Activated CD4-positive, alpha-beta T cell treated with anti-CD3 and anti-CD28 coated beads for 24 hours (primary cell): ENCODE measurements around the gene NPAS4.
"Not testable (repeated sequence)": the region's sequence is repeated elsewhere in the genome, so short reads cannot be mapped to it uniquely, and the experiment has no call there.

Experiments used
- DNase-seq, 2 donors: peaks; one replicate each; pipeline ENCODE4 v3.0.0-alpha.2; 2020; ENCODE audit warnings: low read depth in 2 of 2

Gene NPAS4

DNA sequence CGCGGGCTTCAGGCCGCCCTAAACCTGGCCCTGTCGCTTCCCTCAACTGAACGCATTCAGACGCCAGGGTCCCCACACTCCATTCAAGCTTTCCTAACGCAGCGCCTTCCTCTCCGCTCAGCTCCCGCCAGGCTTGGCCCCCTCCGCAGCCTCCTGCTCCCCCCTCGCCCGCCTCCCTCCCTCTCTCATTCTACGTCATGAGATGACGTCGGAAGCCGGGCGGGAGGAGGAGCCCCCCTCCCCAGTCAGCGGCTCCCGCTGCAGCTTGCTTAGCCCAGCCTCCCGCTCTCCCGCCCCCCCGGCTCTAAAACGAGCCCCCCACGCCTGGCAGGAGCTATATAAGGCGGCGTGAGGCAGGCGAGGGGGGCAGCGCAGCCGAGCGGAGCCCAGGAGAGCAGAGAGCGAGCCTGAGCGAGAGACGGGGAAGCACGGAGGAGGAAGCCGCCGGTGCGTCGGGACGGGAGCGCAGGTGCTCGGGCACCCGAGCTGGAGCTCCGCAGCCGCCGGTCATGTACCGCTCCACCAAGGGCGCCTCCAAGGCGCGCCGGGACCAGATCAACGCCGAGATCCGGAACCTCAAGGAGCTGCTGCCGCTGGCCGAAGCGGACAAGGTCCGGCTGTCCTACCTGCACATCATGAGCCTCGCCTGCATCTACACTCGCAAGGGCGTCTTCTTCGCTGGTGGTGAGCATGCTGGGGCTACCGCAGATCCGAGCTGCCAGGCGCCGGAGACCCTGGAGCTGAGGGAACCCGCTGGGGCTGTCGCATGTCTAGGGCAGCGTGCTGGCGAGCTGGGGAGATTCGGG, at the start of gene NPAS4:
Gene NPAS4, plus strand, starts transcription at position 365 of the 806 bp plus-strand sequence. Its CDS starts 145 bp downstream, at position 510.
- DNase-seq: no peak

DNA sequence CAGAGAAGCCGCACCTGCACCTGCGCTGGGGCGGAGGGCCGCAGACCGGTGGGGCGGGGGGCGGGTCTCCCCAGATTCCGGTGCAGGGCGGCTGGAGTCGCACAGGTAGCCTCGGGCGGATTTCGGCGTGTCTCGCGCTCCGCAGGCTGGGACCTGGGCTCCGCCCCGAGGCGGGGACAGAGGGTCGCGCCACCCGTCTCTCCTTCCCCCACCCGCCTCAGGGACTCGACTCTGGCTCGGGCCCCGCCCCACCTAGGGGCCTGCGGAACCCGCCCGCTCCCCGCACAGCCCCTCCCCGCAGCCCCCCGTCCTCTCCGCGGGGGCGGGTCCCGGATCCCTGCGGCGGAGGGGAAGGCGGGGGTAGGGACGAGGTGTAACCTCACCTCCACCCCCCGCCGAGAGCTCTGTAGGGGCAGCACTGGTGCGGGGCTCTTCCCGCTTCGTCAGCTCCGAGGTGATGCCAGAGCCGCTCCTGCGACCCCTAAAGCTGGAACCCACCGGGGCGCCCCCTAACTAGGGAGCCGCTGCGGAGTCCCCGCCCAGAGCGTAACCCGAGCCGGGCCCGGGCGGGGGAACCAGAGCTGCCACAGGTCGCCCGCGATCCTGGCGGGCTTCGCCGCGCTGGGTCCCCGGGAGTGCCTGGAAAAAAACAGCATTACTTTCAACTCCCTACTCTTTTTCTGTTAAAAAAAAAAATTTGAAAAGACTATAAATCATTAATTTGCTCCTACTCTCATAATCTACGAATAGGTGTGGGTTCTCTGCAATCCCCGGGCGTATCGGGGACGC, 49.0 kb upstream of the NPAS4 start, which contains the start of gene SLC29A2:
Gene SLC29A2, minus strand, starts transcription at position 134 of the 789 bp plus-strand sequence. CDS start 169 bp downstream, outside the sequence.
- peak; percentile 65 to 66 for DNase-seq

DNA sequence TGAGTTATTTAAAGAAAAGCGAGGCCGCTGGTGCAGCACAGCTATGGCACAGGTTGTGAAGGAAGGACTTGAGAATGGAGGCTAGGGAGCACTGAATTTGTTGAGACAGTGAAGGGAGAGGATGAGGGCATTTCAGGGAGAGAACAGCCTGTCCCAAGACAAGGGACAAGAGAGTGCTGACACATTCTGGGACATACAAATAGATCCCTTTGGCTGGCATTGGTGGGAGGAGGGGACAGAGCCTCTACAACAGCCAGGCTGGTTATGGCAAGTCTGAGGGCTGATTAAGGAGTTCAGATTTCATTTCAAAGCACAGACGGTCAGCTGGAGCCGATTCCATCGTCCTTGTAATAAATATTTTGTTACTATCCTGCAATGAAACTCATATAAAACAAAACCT, 47.6 kb upstream of the NPAS4 start:
- no peak for DNase-seq

DNA sequence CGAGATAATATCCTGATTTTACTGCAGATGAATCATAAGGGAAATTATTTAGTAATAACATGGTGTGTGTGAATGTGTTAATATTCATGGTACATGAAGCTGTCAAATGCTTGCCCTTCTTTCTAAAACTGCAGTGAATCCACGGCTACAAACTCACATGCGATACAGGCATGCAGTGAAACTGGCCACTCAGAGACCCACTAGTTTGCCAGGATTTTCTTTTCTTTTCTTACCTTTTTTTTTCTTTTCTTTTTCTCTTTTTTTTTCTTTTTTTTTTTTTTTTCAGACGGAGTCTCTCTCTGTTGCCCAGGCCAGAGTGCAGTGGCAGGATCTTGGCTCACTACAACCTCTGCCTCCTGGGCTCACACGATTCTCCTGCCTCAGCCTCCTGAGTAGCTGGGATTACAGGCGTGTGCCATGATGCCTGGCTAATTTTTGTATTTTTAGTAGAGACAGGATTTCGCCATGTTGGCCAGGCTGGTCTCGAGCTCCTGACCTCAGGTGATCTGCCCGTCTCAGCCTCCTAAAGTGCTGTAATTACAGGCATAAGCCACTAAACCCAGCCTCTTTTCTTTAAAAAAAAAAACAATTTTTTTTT, 47.0 kb upstream of the NPAS4 start:
- not testable (repeated sequence) for DNase-seq

DNA sequence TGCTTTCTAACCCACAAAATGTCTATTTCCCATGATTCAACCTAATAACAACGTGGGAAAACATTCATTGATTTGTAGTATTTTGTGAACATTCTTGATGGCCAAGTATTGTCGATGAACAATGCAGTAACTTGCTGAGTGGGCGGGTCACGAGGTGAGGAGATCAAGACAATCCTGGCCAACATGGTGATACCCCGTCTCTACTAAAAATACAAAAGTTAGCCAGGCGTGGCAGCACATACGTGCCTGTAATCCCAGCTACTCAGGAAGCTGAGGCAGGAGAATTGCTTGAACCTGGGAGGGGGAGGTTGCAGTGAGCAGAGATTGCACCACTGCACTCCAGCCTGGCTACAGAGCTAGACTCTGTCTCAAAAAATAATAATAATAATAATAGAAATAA, 40.6 kb upstream of the NPAS4 start:
- not testable (repeated sequence) for DNase-seq

DNA sequence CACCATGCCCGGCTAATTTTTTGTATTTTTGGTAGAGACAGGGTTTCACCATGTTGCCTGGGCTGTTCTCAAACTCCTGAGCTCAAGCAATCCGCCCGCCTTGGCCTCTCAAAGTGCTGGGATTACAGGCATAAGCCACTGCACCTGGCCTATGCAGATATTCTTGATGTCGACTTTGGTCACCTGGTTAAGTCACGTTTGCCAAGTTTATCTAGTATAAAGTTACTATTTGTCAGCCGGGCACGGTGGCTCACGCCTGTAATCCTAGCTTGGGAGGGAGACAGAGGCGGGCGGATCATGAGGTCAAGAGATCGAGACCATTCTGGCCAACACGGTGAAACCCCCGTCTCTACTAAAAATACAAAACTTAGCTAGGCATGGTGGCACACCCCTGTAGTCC, 36.5 kb upstream of the NPAS4 start:
- not testable (repeated sequence) for DNase-seq

DNA sequence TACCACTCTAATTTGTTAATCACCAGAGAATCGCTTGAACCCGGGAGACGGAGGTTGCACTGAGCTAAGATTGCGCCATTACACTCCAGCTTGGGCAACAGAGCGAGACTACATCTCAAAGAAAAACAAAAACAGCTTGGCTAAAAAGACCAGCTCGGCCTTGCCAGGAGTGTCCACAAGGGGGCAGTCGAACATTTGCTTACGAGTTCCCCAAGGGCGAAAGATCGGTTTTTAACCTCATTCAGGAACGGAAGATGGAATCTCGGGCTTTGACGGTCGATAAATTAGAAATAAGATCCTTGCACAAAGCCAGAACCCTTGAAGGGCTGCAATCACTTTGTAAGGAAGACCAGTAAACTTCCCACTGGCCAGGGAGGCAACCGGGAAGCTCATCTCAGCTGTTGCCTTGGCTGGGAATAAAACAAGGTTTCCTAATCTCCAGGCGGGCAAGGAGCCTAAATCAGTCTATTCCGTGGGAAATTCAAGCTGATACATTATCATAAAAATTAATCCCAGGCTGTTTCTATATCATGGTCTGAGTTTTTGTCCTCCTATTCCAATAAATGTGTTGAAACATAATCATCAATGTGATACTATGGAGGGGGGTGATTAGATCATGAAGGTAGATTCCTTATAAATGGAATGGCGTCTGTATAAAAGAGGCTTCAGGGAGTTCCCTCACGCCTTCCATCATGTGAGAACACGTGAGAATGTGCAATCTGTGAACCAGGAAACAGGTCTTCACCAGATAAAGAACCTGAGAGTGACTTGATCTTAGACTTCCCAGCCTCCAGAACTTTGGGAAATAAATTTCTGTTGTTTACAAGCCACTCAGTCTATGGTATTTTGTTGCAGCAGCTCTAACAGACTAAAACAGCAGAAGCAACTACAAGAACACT, 34.4 kb upstream of the NPAS4 start:
- peak; percentile 81 to 83 for DNase-seq

DNA sequence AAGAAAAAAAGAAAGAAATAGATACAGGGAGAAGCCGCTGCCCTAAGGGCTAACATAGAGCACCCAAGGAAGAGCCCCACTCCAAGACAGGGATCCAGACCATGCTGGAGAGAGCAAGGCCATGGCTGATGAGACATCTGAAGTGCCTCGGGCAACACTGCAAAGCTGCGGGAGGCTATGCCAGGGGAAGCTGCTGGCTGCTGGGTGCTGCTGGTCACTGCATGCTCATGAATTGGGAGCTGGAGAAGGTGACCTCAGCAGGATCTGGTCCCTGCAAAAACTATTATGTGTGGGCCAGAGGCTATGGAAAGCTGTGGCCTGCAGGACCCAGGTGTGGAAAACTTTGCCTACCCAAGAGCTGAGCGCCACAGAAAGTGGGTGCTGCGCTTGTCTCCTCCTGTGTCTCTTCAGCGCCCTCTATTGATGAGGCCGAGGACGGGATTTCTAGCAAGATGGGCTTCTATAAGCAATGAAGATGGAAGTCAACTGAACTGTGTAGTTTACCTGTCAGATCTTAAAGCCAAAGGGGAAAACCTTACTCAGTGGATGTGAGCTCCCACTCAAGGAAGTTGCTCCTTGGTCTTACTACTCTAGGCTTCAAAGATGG, 32.0 kb upstream of the NPAS4 start:
- DNase-seq: peak; percentile 52 to 58

DNA sequence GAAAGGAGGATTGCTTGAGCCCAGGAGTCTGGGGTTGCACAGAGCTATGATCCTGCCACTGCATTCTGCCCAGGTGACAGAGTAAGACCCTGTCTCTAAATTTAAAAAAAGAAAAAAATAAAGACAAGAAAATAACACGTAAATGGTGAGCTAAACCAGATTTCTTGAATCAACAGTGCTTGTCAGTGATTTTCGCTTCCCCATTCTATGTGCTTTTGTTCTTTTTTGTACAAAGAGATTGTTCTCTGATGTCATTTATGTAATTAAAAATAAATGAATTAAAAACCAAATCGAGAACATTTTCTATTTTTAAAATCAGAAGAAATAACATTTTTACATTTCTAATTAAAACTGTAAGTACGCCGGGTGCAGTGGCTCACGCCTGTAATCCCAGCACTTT, 29.5 kb upstream of the NPAS4 start:
- DNase-seq: no peak

DNA sequence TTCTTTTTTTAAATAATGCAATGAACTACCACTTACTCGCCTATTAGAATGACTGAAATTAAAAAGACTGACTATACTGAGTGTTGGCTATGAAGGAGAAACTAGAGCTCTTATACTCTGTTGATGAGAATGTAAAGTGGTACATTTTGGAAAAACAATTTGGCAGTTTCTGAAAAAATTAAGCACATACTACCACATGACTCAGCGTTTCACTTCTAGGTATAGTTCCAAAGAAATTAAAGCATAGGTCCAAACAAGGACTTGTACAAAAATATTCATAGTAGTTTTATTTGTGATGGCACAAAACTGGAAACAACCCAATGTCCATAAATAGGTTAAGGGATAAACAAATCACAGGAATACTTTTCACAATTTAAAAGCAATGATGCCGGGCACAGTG, 26.9 kb upstream of the NPAS4 start:
- no peak for DNase-seq

DNA sequence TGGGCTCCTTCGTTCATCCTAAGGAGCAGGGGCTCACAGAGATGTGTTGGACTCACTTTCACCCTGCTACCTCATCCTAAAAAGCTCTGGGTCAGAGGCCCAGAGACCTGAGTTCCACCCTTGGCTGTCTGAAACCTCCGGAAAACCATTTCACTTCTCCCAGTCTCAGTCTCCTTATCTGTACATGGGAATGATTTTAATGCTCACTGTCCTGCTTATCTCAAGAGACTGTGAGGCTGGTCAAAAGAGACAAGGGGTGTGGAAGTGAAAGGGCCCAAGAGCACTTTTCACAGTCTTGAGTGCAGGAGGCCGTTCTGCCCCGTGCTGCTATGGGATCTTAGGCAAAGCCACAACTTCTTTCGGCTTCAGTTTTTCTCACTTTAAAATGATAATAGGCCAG, 13.2 kb upstream of the NPAS4 start:
- no peak for DNase-seq

DNA sequence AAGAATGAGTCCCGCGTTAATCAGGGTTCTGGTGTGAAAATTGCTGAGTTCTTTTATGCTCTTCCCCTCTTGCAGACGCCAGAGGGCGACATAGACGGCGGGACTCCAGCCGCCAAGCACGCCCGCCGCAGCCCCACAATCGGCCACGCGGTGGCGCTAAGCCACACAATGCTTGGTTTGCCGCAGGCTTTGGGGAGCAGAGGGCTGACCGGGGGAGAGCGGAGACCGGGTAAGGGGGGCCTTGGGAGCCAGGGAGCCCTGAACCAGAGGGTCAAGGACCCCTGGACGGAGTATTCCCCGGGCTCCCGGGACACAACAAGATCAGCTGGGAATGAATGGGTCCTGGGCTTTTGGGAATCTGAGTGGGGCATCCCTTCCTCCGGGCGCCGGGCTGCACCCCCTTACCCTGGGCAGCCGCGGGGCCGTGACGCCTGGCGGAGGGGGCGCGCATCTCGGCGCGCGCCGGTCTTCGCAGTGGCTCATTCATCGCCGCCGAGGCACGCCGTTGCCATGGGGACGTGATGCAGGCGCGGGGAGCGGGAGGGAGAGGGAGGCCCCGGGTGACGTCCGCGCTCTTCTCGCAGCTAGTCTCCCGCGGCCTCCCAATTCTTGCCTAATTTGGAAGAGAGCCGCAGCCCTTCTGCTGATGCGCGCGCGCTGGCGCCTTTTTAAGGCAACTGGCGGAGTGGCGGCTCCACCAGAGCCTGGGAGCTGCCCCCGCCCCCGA, 12.2 kb upstream of the NPAS4 start:
- peak; percentile 93 to 95 for DNase-seq

DNA sequence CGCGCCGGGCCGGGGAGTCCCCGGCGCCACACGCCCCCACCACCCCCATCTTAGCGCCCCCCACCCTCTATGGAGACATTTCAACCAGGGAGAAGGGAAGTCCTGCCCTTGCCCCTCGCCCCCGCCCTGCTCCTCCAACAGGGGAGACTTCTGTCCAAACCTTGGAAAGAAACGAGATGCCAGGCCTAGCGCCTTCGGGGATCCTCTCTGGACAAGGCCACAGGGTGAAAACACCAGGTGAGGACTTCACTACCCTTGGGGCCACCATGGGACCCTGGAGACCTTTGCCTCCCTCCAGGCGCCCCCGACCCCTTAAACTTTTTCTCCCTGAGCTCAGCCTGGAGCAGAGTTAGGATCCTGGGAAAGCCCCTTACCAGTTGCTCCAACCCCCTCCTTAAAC, 11.6 kb upstream of the NPAS4 start:
- DNase-seq: no peak

DNA sequence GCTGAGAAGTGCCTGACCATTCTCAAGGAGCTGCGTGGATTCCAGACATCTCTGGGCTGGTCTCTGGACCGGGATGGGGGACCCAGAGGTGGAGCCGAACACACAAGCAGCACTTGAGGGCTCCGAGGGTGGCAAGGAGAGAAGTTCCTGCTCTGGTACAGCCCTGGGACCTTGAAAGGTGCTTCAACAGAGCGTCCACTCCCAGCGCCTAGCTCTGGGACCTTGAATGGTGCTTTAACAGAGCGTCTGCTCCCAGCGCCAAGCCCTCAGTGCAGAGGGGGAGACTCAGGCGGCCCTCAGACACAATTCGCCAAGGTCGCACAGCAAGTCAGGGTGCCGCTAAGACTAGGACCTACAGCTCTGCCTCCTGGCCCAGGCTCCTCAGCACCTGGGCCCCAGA, 10.6 kb upstream of the NPAS4 start:
- no peak for DNase-seq

DNA sequence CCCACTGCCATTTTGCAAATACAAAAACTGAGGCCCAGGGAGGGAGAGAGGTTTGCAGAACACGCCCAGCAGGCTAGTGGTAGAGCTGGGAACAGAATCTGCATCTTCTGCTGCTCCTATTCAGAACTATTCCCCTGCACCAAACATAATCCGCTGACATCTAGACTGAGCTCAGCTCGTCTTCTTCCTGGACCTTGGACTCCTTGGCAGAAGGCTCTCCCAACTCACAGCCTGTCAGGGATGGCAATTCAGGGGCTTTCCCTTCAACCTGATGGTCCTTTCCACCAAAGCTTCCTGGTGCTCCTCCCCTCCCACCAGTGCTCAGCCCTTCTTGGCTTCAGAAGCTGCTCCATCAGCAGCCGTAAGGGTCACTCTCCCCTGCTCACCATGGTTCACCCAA, 9.5 kb upstream of the NPAS4 start:
- DNase-seq: no peak

DNA sequence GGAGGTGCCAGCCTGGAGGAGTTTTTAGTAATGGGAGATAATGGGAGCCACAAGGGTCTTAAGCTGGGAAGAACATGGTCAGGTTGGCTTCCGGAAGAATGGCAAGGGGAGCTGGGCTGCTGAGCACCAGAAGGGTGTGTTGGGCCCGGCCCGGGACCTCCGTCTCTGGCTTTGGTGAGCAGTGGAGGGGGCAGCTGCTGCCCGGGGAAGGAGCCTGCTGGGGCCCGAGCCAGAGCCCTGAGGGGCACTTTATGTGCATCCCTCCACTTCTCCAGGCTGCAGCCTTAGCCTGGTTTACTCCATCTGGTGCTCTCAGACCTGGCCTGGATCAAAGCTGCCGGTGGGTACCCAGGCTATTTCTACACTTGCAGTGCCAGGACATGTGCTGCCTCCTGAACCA, 8.7 kb upstream of the NPAS4 start:
- DNase-seq: no peak

DNA sequence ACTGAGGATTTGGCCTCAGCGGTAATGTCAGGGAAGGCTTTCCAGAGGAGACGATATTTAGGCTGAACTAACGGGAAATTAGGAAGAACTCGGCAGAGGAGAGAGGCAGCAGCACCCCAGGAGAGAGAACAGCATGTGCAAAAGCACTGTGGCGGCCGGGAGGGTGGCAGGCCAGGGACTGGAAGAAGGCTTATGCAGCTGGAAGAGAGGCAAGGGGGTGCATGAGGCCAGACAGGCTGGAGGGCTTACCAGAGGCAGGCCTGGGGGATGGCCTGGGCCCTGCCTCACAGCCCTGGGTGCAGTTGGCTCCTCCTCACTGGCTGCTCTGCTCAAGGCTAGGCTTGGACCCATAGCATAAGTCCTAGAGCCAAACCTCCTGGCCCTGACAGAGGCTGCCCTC, 7.7 kb upstream of the NPAS4 start:
- no peak for DNase-seq

DNA sequence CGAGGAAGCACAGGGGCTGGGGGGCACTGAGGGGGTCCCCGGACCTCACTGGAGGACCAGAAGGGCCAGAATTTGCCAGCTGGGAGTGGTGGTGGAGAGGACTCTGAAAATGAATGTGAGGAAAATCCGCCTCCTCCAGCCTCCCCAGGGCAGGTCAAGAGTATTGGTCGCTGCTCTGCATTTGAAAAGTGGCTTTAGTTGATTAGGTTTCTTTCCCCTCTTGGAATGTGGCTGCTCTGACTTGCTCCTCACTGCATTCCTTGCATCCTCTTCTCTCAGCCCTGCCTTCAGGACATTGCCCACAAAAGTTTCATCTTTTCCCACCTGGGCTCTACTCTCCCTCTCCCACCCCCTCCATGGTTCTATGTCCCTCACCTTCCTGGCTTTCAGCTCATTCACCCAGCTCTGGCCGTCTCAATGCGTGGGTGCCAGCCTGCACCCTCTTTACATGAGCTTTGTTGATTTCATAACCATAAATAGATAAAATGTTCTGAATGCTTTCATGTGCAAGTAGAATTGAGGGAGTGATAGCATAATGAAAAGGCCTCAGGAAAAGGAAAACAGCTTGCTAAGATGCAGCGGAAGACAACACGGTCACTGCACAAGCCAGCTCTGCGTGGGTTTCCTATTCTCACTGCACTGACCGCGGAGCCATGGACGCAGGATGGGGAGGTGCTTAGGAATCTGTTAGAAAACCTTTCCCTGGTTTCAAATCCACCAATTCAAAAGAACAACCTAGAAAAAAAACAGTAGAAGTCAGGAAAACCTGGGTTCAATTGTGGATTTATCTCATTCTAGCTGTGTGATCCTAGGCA, 6.5 kb upstream of the NPAS4 start:
- DNase-seq: no peak

DNA sequence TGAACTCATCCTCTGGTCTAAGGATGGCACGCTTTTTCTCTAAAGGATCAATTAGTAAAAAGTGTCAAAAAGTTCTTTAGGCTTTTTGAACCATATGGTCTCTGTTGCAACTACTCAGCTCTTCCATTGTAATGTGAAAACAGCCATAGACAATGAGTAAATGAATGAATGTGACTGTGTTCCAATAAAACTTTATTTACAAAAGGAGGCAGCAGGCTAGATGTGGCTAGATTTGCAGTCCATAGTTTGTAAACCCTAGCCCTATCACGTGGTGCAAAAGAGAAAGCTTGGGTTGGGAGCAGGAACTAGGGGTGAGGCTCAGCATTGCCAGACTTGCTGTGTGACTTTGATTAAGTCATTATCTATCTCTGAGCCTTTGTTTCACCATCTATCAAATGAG, 5.4 kb upstream of the NPAS4 start:
- DNase-seq: no peak

DNA sequence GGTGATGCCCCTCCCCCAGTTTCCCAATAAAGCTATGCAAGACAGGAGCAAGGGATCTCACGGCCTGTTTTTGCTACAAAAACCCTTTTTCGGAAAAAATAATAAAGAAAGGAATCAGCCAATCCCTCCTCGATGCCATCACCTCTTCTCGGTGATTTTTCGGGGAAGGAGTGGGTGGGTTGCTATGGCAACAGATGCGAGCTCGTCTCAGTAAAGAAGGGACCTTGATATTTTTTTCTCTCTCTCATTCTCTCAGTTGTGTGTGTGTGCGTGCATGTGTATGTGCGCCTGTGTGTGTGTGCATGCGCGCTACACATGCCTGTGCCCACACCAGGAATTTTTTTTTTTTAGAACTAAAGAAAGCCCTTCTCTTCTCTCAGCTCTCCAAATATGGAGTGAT, 3.8 kb upstream of the NPAS4 start:
- peak; percentile 11 to 30 for DNase-seq
